PC-3 (cell line): ENCODE data around the gene PCDH8. TPM values are rescaled to one million over a fixed set of nuclear protein-coding genes. Genes with fewer than 3 reads are reported as not detected.

Experiments used
- ATAC-seq: fragments of 200-7000 bp; cut with Tn5 transposase; 2 replicates; pipeline ENCODE4 v1.9.1; 2020; ENCODE audit warnings: mild to moderate bottlenecking, moderate library complexity
- BruUV-seq: library from RNA; stranded (reverse); fragments of 400-500 nt; replicated peaks from 2 replicates; lab custom pipeline; 2021; lab: Mats Ljungman, UMichigan
- CTCF ChIA-PET: fragments of 300-600 bp; sonication (Branson Sonifier 250); formaldehyde crosslinking; loops from one replicate; lab custom pipeline; 2022; ENCODE audit warnings: antibody characterized with exemption; lab: Charles Lee
- POLR2A ChIA-PET: fragments of 300-600 bp; sonication (Branson Sonifier 250); formaldehyde crosslinking; loops from one replicate; lab custom pipeline; 2022; ENCODE audit warnings: antibody characterized with exemption; ENCODE audit not compliant: unreplicated experiment; lab: Charles Lee
- DNase-seq: peaks from one replicate; pipeline ENCODE4 v3.0.0-alpha.2; 2015
- H2AFZ ChIP-seq: fragments of 300-600 bp; sonication (generic); 2 replicates; pipeline ENCODE4 v1.6.0; 2016; ENCODE audit warnings: antibody characterized with exemption, low read length
- H3F3A ChIP-seq: fragments of 300-600 bp; sonication (generic); one replicate; pipeline ENCODE4 v1.6.0; 2017; ENCODE audit warnings: antibody characterized with exemption, low read length, control low read depth, mild to moderate bottlenecking; ENCODE audit not compliant: unreplicated experiment
- H3K27ac ChIP-seq: fragments of 300-600 bp; sonication (generic); 2 replicates; pipeline ENCODE4 v1.5.1; 2016; ENCODE audit warnings: mild to moderate bottlenecking, low read length
- H3K27me3 ChIP-seq: fragments of 300-600 bp; sonication (generic); 2 replicates; pipeline ENCODE4 v1.6.1; 2016; ENCODE audit warnings: low read length, mixed read lengths
- H3K36me3 ChIP-seq: fragments of 300-600 bp; sonication (generic); 2 replicates; pipeline ENCODE4 v1.6.1; 2016; ENCODE audit warnings: low read depth, mixed run types, low read length, mixed read lengths
- H3K4me1 ChIP-seq: fragments of 300-600 bp; sonication (generic); 2 replicates; pipeline ENCODE4 v1.5.1; 2016; ENCODE audit warnings: low read length; ENCODE audit not compliant: insufficient read depth
- H3K4me2 ChIP-seq: fragments of 300-600 bp; sonication (generic); 2 replicates; pipeline ENCODE4 v1.6.0; 2016; ENCODE audit warnings: low read length
- H3K4me3 ChIP-seq: fragments of 300-600 bp; sonication (generic); 2 replicates; pipeline ENCODE4 v1.5.1; 2016; ENCODE audit warnings: mild to moderate bottlenecking, low read length, mixed read lengths
- H3K79me2 ChIP-seq: fragments of 300-600 bp; sonication (generic); 2 replicates; pipeline ENCODE4 v1.6.1; 2017; ENCODE audit warnings: low read length, mixed read lengths
- H3K9ac ChIP-seq: fragments of 300-600 bp; sonication (generic); 2 replicates; pipeline ENCODE4 v1.6.0; 2016; ENCODE audit warnings: mild to moderate bottlenecking, low read length
- H3K9me2 ChIP-seq: fragments of 300-600 bp; sonication (generic); replicated peaks from 2 replicates; pipeline ENCODE4 v1.6.1; 2016; ENCODE audit warnings: mixed run types, low read length, mixed read lengths
- H3K9me3 ChIP-seq: fragments of 300-600 bp; sonication (generic); 2 replicates; pipeline ENCODE4 v1.6.1; 2016; ENCODE audit warnings: low read length, mixed read lengths
- H4K20me1 ChIP-seq: fragments of 300-600 bp; sonication (generic); 2 replicates; pipeline ENCODE4 v1.6.1; 2016; ENCODE audit warnings: low read length, mixed read lengths
- EZH2 ChIP-seq: fragments of 300-600 bp; sonication (generic); IDR thresholded peaks from one replicate; pipeline ENCODE4 v1.6.1; 2017; ENCODE audit warnings: antibody characterized with exemption, mild to moderate bottlenecking, low read length; ENCODE audit not compliant: unreplicated experiment
- EZH2phosphoT487 ChIP-seq: fragments of 300-600 bp; sonication (generic); IDR thresholded peaks from 2 replicates; pipeline ENCODE4 v1.6.1; 2018; ENCODE audit warnings: mild to moderate bottlenecking, antibody characterized with exemption, low read length, borderline replicate concordance
- intact Hi-C: fragments of 100-400 bp; cut with micrococcal nuclease; formaldehyde crosslinking; loops from 2 replicates; pipeline ENCODE4 v1.9.0; 2023
- total RNA-seq: library from RNA; depleted of rRNA; stranded (reverse); fragments of >200 nt; gene quantifications from 2 replicates; pipeline ENCODE4 v1.2.3, GENCODE V29; 2014
- TF ChIP-seq, protein P1 (sequence below): fragments of 300-600 bp; sonication (generic); conservative IDR thresholded peaks from 2 replicates; pipeline ENCODE4 v1.5.1; 2017; ENCODE audit warnings: antibody characterized with exemption, low read depth, mild to moderate bottlenecking, low read length

Gene PCDH8
- total RNA-seq, 1 experiment from 2014 or later, result not detected

DNA sequence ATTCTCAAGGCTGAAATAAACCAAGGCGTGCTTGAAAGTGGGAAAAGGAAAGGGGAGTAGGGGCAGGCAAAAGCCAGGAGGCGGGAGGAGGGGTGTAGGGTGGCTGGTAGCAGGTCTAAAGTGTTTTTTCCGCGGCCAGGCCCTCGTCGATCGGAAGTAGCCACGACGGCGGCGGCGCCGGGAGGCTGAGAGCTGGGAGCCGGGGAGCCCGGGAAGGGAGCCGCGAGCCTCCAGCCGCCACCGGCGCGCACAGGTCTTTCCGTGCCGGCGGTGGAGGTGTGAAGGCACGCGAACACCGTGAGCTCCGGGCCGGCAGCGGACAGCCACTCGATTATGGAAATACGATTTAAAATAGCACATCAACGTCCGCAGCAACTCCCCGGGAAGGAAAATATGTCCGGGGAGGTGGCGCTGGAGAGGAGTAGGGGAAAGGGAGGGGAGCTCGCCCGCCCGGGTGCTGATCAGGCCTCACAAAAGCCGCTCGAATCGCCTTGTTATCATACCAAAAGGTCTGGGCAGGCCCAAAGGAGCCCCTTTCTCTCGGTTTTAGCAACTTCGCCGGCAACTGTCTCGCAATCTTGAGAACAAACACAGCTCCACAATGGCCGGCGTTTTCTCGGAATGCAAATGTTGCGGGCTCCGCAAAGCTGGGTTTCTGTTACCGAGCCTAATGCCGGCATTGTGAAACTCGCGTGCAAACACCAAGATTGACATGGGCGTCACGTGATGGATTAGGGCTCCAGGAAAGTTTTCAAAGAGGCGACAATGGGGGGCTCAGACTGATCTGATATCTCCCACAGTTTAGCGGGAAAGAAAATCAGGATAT, 2.9 kb upstream of the PCDH8 start:
- ChIA-PET CTCF (no interaction called here), POLR2A (no interaction called here)
- Histone ChIP-seq H3K36me3 (no peaks in the 10 kb centered on the region), H3K4me3 (peak overlapping the region; percentile 61), H3K9me3 (no peaks in the 10 kb centered on the region), H4K20me1 (no peaks in the 10 kb centered on the region), H3K9ac (no peak overlapping the region), H3F3A (no peaks in the 10 kb centered on the region), H3K4me1 (no peaks in the 10 kb centered on the region), H3K27ac (no peak overlapping the region), H2AFZ (peak overlapping the region; percentile 87), H3K4me2 (peak overlapping the region; percentile 72), H3K79me2 (no peaks in the 10 kb centered on the region), H3K27me3 (peaks cover 7% of the 10 kb centered on the region; the same call in 1 of the 2 replicates), H3K9me2 (no peaks in the 10 kb centered on the region)
- intact Hi-C loops, result no loop called here
- BruUV-seq, result no TSS peak
- TF ChIP-seq EZH2 (no peak), EZH2phosphoT487 (no peak)
- TF ChIP-seq, protein P1, sequence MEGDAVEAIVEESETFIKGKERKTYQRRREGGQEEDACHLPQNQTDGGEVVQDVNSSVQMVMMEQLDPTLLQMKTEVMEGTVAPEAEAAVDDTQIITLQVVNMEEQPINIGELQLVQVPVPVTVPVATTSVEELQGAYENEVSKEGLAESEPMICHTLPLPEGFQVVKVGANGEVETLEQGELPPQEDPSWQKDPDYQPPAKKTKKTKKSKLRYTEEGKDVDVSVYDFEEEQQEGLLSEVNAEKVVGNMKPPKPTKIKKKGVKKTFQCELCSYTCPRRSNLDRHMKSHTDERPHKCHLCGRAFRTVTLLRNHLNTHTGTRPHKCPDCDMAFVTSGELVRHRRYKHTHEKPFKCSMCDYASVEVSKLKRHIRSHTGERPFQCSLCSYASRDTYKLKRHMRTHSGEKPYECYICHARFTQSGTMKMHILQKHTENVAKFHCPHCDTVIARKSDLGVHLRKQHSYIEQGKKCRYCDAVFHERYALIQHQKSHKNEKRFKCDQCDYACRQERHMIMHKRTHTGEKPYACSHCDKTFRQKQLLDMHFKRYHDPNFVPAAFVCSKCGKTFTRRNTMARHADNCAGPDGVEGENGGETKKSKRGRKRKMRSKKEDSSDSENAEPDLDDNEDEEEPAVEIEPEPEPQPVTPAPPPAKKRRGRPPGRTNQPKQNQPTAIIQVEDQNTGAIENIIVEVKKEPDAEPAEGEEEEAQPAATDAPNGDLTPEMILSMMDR, result no peak; the same call in 1 of the 2 replicates
- no peak for DNase-seq
- peak; percentile 71 for ATAC-seq

DNA sequence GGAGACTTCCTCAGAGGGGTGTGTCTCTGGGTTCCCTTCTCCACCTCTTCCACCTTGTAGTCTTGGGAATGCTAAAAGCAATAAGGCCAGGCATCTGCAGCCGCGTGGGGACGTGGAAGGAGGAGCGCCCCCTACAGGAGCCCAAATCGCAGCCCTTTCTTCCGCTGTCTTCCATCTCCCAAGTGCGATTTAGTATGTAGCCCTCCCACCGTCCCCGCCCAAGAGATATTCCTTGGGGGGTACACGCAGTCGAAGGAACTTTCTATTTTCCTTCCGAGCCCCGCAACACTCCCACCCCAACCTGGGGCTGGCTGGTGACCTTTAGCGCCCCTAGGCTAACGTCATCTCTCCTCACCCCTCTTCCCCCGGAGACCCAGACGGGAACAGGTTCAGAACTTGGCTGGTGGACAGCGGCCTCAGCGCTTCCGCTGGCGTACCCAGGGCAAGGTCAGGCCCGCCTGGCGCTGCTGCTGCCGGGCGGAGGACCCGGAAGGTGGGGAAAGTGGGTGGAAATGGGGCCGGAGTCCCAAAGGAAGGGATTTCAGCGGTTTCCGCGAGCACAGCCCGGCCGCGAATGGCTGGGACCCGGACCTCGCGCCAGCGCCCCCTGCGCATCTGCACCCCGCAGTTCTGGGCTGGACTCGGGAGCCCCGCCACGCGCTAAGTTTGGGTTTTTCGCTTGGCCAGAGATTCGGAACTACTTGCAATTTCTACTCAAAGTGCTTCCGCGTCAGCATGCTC, 2.1 kb upstream of the PCDH8 start:
- Histone ChIP-seq H3K4me2 (peak overlapping the region; percentile 72), H3K9me2 (no peaks in the 10 kb centered on the region), H3K27me3 (peaks cover 7% of the 10 kb centered on the region; the same call in 1 of the 2 replicates), H3K9ac (no peak overlapping the region), H3K4me3 (peak overlapping the region; percentile 61), H3K9me3 (no peaks in the 10 kb centered on the region), H3K4me1 (no peaks in the 10 kb centered on the region), H3F3A (no peaks in the 10 kb centered on the region), H3K36me3 (no peaks in the 10 kb centered on the region), H4K20me1 (no peaks in the 10 kb centered on the region), H3K79me2 (no peaks in the 10 kb centered on the region), H2AFZ (peak overlapping the region; percentile 87), H3K27ac (no peak overlapping the region)
- ChIA-PET POLR2A (no interaction called here), CTCF (no interaction called here)
- ATAC-seq (peak; percentile 80), DNase-seq (peak; percentile 38)
- TF ChIP-seq, protein P1, result 0 out of 2 replicates have a peak, but pooled peaks have one; percentile 10
- TF ChIP-seq EZH2phosphoT487, result no peak
- no TSS peak for BruUV-seq
- intact Hi-C loops, result no loop called here

DNA sequence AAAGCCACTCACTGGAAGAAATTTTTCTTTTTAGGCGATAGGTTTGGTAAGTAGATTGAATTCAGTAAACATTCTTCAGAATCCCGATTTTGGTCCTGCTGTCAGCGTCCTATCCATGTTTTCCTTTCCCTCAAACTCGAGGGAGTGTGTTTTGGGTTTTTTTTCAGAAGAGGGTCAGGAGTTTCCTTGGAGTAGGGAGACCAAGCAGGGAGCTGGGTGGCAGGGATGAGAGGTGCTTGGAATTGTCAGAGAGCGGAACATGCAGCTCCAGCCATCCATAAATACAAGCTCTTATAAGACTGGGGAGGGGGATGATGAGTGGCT, 1.6 kb upstream of the PCDH8 start:
- H2AFZ ChIP-seq, result no peak overlapping the region
- no peak overlapping the region for H3K9ac ChIP-seq
- H3K9me3 ChIP-seq, result no peaks in the 10 kb centered on the region
- H4K20me1 ChIP-seq, result no peaks in the 10 kb centered on the region
- TF ChIP-seq EZH2 (no peak), EZH2phosphoT487 (no peak)
- TF ChIP-seq, protein P1, result no peak
- H3K27me3 ChIP-seq, result peaks cover 7% of the 10 kb centered on the region; the same call in 1 of the 2 replicates
- ATAC-seq (no peak), DNase-seq (no peak)
- H3K79me2 ChIP-seq, result no peaks in the 10 kb centered on the region
- intact Hi-C loops, result no loop called here
- H3K36me3 ChIP-seq, result no peaks in the 10 kb centered on the region
- H3K4me2 ChIP-seq, result no peak overlapping the region
- H3K4me3 ChIP-seq, result no peak overlapping the region
- no peaks in the 10 kb centered on the region for H3K4me1 ChIP-seq
- ChIA-PET POLR2A (no interaction called here), CTCF (no interaction called here)
- no peaks in the 10 kb centered on the region for H3K9me2 ChIP-seq
- H3F3A ChIP-seq, result no peaks in the 10 kb centered on the region
- no TSS peak for BruUV-seq
- no peak overlapping the region for H3K27ac ChIP-seq
